Activated CD4-positive, CD25-positive, alpha-beta regulatory T cell treated with anti-CD3 and anti-CD28 coated beads, Interleukin-2, amount 50 U/mL, for 72 hours (primary cell): Measurements from ENCODE around the gene MARVELD1.

Experiments
- DNase-seq: peaks from one replicate; pipeline ENCODE4 v3.0.0; 2021

Gene MARVELD1

DNA sequence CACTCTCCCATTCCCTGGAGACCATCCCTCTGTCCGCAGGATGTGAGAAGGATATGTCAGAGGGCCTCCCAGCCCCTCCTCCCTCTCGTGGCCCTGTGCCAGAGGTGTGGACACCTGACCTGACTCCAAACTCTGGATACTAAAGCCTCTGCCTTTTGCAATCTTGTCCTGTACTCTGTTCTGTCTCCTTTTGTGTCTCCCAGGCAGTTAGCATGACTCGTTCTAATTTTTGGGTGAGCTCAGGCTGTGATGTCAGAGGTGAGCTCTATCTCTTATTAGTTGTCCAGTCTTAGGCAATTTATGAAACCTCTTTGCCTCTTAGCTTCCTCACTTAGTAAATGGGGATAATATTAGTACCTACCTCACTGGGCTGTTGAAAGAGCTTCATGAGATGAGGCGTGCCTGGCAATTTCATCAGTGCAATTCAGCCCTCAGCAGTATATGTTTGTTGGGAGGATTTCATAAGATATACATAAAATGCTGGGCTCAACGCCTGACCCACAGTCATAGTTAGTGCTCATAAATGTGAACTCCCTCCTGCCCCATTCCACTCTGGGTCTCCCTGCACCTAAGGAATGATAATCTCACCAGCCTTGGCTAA is 10.9 kb downstream of the MARVELD1 start:
- DNase-seq = no peak

DNA sequence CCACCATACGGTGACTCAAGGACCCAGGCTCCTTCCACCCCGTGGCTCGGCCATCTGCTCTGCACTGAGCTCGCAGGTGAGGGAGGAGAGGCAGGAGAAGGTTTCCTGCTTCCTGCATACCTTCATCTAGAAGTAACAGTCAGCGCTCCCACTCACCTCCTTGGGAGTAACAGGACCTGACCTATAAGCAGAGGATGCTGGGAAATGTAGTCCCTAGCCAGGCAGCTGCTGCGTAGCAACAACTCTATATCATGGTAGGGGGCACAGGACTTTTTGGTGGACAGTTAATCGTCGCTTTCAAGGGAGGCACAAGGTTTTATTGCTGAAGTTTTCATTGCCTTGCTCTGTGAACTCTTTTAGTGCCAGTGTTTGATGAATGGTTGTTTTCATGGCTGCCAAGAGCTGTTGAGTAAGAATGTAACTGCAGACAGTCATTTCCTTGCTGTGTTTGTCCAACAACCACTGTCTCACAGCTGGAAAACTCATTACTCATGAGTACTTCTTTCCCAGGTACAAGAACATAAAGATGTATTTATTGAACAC is 13.2 kb downstream of the MARVELD1 start:
- DNase-seq = no peak

DNA sequence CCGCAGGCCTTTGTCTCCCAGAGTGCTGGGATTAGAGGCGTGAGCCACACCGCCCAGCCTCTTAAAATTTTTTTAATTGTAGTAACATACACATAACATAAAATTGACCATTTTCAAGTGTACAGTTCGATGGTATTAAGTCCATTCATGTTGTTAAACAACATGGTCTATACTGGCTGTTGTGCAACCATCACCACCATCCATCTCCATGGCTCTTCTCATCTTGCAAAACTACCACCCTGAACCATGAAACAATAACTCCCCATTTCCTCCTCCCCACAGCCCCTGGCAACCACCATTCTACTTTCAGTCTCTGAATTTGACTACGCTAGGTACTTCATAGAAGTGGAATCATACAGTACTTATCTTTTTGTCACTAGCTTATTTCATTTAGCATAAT is 15.5 kb downstream of the MARVELD1 start:
- no peak for DNase-seq

DNA sequence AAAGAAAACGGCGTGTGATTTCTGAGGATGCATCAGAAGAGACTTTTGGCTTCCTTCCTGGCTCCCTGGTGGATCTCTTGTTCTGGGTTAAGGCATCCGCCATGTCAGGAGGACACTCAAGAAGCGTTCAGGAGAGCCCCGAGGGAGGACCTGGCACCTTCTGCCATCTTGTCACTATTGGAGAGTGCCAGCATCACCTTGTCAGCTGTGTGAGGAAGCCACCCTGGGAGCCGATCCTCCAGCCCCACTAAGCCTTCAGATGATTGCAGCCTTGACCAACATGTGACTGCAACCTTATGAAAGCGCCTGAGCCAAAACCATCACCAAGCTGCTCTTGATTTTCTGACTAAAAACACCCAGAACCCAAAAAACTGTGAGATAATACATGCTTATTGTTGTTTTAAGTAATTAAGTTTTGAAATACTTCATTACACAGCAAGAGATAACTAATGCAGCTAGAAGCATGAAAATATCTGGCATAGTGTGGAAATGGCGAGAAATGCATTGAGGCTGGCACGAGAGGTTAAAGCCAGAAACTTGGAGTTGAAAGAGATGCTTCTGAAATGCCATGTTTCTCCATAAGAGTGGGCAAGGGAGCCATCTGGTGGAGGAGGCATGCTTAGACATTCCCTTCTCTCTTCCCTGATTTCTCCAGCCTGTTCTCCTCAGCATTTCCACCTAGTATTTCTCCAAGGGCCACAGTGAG is 18.0 kb downstream of the MARVELD1 start:
- DNase-seq = peak; percentile 41

- DNase-seq = no peak
Measured at GRCh38 chr10:97732052-97732359, 18.5 kb downstream of the MARVELD1 start.

DNA sequence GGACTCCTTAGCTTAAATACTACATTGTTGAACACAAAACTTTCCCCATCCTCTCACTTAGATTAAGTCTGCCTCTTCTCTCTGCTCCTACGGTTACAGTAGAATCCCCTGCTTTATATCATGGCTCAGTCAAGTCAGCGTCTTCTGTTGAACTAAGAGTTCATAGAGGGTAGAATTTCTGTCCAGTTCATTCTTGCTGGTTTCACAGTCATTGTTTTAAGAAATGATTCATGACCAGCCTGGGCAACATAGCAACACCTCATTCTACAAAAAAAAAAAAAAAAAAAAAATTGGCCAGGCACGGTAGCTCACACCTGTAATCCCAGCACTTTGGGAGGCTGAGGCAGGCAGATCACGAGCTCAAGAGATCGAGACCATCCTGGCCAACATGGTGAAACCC is 19.7 kb downstream of the MARVELD1 start:
- no peak for DNase-seq

DNA sequence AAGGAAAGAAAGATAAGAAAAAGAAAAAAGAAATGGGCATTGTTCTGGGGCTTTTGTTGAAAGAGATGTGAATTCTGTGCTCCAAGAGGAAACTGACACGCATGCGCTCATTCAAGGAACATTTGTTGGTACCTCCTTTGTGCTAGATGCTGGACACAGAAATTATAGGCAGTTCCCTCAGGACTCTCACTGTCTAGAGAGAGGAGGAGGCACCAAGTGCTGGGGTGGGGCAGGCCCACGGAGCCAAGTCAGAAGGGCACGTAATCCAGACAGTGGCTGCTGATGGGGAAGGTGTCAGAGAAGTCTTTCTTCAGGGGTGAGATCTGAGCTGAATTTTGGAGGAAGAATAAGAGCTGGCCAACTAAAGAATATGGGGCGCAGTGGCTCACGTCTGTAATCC is 20.5 kb downstream of the MARVELD1 start:
- no peak for DNase-seq

DNA sequence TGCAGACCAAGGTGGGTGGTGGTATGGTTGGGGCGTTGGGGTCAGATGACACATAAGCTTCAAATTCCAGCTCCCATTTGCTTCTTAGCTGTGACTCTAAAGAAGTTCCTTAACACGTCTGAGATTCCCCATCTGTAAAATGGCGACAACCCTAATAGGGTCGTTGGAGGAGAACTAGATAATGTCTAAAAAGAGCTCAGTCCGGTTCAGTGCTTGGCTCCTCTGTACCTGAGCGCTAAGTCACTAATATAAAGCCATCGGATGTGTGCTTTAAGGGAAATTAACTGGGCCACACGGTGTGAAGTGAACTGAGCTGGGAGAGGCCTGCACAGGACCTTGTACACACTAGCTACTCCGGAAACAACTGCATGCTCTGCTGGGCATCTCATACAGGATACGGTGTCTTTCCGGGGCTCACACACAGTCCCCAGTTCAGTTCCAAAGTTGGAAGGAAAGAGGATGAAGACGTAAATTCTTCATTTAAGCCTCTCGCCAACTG is 22.9 kb downstream of the MARVELD1 start:
- no peak for DNase-seq

GRCh38 chr10:97736902-97737769 is 23.6 kb downstream of the MARVELD1 start, which contains the start of gene ZFYVE27:
ZFYVE27 (plus strand) TSS chr10:97737128; CDS start chr10:97738478, 1,350 bp downstream.
- DNase-seq = peak; percentile 99

GRCh38 chr10:97737770-97738265 is 24.3 kb downstream of the MARVELD1 start:
- DNase-seq = no peak

GRCh38 chr10:97738616-97739015 is 25.1 kb downstream of the MARVELD1 start:
- no peak for DNase-seq

GRCh38 chr10:97740613-97741012 is 27.1 kb downstream of the MARVELD1 start:
- DNase-seq = no peak

GRCh38 chr10:97743169-97743943 is 29.8 kb downstream of the MARVELD1 start:
- DNase-seq = no peak

GRCh38 chr10:97744405-97745035 is 31.0 kb downstream of the MARVELD1 start:
- DNase-seq = no peak

DNA sequence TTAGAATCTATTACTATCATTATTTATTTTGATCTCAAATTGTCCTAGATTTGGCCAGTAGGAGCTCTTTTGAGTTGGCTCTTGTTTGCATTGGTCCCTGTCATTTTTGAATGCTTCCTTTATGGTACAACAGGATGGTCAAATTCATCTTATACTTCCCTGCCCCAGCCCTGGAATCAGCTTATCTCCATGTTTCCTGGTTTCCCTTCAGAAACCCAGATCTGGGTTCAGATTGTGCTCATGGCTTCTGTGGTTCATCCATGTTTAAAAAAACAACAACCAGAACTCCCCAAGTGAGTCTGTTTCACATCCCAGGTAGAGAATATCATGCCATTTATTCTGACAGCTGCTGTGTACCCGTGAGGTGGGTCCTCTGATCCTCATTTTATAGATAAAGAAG is 34.0 kb downstream of the MARVELD1 start:
- no peak for DNase-seq

DNA sequence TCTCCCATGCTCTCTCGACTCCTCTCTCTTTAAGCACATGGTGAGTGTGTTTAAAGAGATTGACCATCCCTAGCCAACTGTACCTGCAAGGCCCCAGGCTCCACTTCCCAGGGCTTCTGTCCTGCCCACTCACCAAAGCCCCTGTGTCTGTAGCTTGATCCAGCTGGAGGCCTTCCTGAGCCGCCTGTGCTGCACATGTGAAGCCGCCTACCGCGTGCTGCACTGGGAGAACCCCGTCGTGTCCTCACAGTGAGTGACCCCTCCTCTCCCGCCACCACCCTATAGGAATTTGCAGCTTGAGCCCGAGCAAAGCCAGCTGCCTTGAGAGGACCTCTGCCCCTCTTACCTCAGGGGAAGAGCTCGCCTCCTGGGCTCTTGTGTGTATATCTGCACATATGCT is 34.6 kb downstream of the MARVELD1 start:
- no peak for DNase-seq

DNA sequence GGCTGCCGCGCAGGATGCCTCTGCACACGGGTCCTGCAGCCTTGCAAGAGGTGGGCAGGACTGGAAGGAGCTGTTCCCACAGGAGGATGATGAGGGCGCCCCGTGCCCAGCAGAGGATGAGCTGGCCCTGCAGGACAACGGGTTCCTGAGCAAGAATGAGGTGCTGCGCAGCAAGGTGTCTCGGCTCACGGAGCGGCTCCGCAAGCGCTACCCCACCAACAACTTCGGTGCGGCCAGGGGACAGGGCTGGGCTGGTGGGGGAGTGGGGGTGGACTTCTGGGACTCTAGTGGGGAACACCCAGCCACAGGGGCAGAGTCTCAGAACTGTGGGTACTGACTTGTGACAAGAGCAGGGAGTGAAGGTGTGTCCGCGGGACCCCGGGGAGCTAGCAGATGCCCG is 39.4 kb downstream of the MARVELD1 start:
- no peak for DNase-seq

- no peak for DNase-seq
Measured at GRCh38 chr10:97754726-97755125, 41.2 kb downstream of the MARVELD1 start.

- no peak for DNase-seq
Measured at GRCh38 chr10:97755718-97756117, 42.2 kb downstream of the MARVELD1 start.

DNA sequence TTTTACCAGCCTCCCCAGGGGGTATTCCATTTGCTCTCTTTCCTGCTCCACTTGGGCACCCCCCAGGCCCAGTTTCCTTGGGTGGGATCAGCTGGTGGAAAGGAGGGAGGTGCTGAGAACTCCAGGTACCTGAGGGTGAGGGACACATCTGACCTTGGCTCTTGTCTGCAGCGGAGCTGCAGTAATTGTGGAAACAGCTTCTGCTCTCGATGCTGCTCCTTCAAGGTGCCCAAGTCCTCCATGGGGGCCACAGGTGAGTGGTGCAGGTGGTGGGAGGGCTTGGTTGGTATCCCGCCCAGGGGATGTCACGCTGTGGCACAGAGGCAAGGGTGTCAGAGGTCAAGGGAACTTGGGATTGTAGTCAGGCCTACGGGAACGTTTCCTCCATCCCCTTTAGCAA is 43.9 kb downstream of the MARVELD1 start:
- DNase-seq = no peak

DNA sequence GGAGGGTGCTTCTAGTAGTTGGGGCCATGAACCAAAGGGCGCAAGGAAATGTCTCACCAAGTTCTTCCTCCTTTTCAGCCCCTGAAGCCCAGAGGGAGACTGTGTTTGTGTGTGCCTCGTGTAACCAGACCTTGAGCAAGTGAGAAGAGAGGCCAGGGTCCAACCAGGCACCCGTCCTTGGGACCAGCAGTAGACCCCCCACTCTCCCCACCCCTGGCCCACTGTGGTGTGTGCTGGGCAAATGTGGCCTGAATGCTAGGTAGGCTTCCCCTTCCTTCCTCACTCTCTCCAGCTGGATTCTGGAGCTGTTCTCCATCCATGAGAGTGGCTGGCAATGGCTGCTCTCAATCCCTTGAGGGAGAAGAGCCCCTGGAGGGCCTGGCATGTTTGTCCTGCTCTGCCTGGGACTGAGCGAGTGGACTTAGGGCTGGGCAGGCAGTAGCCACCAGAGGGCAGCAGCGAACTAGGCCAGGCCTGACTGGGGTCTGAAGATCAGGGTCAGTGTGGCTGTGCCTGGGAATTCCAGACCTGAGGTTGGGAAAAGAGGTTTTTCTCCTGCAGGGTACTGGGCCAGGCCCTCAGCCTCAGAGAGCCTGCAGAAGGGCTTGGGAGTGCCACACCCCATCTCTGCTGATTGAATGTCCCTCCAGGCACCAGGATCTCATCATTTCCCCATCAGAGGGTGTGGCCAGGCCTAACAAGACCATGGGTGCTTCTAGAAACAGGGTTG is 45.8 kb downstream of the MARVELD1 start:
- DNase-seq = peak; percentile 53
